Astrocyte (in vitro differentiated cells and primary cell): ENCODE results near the gene SSUH2.

ENCODE experiments used
- CTCF ChIP-seq: IDR thresholded peaks from 2 replicates; pipeline ENCODE4 v1.5.1; 2011; ENCODE audit warnings: low read depth, mild to moderate bottlenecking, inconsistent platforms, low read length, moderate library complexity; ENCODE audit not compliant: insufficient read depth
- EZH2 ChIP-seq: IDR thresholded peaks from 2 replicates; pipeline ENCODE4 v1.6.1; 2012; ENCODE audit warnings: mild to moderate bottlenecking, low read length, inconsistent platforms; ENCODE audit not compliant: insufficient read depth

- TF ChIP-seq CTCF (no peak), EZH2 (no peak)
Observed at GRCh38 chr3:8574040-8574669, 70.4 kb downstream of the SSUH2 start.
